Adipose tissue (tissue), 3 donors: ENCODE results near the gene SAFB2. TPM values are rescaled to one million over a fixed set of nuclear protein-coding genes. Genes with fewer than 3 reads are reported as not detected.
A peak's percentile ranks its signal among the peaks of the same experiment; 100 is the strongest.

Experiments used
- H3K27ac ChIP-seq: one replicate; pipeline ENCODE4 v1.5.1; 2013; ENCODE audit warnings: low read depth, low read length
- WGBS, 3 donors: extraction: QIAGEN DNeasy Blood & Tissue Kit; methylation state at CpG; one replicate each; pipeline ENCODE4 v1.1.7; 2013; 5-methylcytosine and 5-hydroxymethylcytosine counted together
- polyA plus RNA-seq, 3 donors: library from polyadenylated mRNA; stranded (reverse); fragments of 200-250 nt; gene quantifications; one replicate each; pipeline ENCODE4 v1.2.3, GENCODE V29; 2013
- donor health status: healthy with polysubstance abuse.
- donor health status: Bipolar disorder and iron deficiency.
- donor health status: healthy.

The SAFB2 gene
- polyA plus RNA-seq = 10 to 100 TPM; 35.0 to 48.0 (median 35.4) TPM

DNA sequence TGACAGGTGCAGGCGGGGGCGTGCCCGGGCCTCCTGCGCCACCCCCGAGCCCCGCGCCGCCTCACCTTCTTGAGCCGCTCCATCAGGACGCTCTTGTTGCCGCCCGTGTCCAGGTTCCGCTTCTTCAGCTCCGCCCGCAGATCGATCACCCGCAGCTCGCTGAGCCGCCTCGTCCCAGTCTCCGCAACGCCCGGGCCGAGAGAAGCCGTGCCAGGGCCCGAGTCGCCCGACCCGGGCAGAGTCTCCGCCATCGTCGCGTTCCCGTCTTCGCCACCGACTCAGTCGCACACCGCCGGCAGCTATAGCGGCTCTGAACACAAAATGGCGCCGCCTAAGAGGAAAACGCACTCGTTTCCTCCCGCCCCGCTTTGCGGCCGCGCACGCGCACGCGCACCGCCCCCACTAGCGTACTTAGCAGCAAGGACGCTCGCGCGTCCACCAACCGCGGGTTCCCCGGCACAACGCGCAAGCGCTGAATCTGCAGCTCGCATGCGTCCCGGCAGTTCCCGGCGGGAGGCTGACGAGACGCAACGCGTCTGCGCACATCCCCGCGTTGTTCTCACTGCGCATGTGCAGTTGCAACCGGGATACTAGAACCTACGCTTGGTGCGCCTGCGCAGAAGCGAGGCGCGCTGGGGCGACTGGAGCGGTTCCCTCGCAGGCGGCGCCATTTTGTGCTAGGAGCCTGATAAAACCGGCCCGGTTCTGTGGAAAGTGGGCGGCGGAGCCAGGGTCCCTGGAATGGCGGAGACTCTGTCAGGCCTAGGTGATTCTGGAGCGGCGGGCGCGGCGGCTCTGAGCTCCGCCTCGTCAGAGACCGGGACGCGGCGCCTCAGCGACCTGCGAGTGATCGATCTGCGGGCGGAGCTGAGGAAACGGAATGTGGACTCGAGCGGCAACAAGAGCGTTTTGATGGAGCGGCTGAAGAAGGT is at the start of gene SAFB2, which contains the start of gene SAFB:
Gene SAFB2, minus strand, starts transcription at position 312 of the 932 bp plus-strand sequence. Its CDS starts 61 bp downstream, at position 251.
Gene SAFB, plus strand, starts transcription at position 619 of the 932 bp plus-strand sequence. Its CDS starts 123 bp downstream, at position 742.
- peak within 1 kb of the TSS; percentile 86 for H3K27ac ChIP-seq
- WGBS, 3 donors = 0 to 1% (median 0%) methylated on average over 101 to 116 of the region's 116 CpGs

DNA sequence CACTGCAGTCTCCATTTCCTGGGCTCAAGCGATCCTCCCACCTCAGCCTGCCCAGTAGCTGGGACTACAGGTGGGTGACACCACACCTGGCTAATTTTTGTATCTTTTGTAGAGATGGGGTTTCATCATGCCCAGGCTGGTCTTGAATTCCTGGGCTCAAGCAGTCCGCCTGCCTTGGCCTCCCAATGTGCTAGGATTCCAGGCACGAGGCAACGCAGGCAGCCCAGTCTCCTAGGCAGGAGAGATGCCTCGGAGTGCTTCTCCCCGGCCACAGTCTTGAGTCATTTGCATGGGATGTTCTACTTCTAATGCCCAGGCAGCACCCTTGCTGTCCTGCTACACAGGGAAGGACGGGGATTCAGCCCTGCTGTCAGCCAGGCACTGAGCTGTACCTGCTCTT is 49.0 kb upstream of the SAFB2 start:
- H3K27ac ChIP-seq = no peak overlapping the region
- WGBS, 3 donors = 94 to 97% (median 95%) methylated on average over 7 of the region's 7 CpGs

DNA sequence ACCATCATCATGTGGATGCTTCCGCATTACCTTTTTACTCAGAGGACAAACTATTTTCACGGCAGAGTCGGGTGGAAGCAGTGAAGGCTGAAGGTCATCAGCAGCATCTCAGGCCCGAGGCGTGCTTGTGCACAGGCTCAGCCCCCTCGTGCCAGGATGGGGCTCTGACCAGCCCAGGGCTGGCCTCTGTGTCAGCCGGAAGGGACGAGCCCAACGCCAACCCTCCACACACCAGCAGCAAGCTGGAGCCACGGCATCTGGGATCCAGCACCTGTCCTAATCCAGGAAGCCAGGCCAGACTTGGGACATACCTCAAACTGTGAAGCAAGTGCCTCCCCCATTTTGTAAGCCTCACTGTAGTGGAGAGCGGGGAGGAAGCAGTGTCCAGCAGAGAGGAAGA is 46.6 kb upstream of the SAFB2 start:
- 68 to 86% (median 76%) methylated on average over 11 of the region's 11 CpGs for WGBS, 3 donors

DNA sequence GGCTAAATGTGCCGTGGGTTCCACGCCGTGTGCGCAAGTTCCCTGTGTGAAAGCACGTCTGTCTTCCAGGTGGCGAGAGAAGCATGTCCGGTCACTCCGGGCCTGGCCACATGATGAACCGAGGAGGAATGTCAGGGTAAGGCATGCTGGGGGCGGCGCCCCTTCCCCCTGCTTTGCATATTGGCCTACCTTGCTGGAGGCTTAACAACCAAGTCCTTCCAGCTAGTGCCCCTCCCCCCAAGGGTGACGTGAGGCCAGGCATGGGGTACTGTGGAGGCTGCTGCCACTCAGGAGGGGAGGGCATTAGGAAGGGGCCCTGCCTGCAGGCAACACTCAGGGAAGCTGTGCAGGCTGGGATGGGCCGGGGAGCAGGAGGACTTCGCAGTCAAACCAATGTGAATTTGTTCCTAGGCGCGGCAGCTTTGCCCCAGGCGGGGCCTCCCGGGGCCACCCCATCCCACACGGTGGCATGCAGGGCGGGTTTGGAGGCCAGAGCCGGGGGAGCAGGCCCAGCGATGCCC is 45.2 kb upstream of the SAFB2 start:
- WGBS, 3 donors = 85 to 90% (median 88%) methylated on average over 22 of the region's 22 CpGs
- no peak overlapping the region for H3K27ac ChIP-seq

More for the DNA sequence above, 46.6 kb upstream of the SAFB2 start:
- no peak overlapping the region for H3K27ac ChIP-seq

DNA sequence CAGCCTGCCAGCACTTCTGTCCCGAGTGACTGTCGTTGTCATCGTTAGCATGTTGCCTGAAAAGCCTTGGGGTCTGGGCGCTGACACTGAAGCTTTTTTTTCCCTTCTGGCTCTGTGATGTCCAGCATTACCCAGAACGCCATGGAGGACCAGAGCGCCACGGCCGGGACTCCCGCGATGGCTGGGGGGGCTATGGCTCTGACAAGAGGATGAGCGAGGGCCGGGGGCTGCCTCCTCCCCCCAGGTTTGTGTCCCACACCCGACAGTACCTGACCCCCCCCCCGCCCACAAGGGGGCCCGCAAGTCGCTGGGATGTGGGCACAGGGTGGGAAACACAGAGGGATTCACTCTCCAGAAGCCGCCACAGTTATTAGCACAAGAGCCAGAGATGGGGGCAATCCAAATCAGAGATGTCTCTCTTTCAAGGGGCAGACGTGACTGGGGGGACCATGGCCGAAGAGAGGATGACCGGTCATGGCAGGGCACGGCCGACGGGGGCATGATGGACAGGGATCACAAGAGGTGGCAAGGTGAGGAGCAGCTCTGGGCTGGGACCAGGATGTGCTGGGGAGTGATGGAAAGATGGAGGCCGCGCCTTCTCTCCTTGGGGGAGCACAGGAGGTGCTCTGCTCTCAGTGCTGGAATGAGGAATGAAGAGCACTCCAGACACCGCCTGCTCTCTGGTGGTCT is 44.5 kb upstream of the SAFB2 start:
- WGBS, 3 donors = 88 to 93% (median 90%) methylated on average over 26 of the region's 26 CpGs

DNA sequence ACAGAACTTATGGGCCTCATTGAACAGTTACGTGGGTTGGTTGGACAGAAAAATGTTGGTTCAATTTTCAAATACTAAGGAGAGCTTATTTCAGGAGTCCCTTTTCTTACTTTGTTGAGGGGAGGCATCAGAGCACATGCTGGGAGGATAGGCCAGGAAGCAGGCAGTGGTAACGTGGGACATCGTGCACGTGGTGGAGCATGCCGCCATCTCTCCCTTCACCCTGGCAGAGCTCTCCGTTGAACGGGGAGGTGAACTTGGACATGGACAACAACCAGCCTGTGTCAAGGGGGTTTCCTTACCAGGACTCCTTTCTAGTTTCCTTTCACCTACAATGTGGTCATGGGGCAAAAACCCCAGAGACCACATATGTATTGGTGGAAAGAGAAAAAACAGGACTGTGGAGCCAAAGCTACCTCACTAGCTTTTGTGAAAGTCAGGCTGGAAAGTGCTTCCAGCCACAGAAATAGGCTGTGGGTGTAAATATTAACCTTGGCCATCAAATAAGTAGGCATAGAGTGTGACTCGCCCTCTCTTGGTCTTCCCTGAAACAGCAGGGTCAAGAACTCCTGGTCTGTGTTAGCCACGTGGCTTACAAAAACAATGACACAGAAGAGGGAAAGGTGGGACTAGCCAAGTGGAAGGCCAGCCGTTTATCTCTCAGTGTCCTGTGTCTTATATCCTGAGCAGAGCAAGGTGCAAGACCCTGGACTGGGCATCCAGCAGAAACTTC is 43.4 kb upstream of the SAFB2 start:
- WGBS, 3 donors = 66 to 82% (median 82%) methylated on average over 10 of the region's 10 CpGs
- H3K27ac ChIP-seq = no peak overlapping the region

More for the DNA sequence above, 44.5 kb upstream of the SAFB2 start:
- no peak overlapping the region for H3K27ac ChIP-seq

DNA sequence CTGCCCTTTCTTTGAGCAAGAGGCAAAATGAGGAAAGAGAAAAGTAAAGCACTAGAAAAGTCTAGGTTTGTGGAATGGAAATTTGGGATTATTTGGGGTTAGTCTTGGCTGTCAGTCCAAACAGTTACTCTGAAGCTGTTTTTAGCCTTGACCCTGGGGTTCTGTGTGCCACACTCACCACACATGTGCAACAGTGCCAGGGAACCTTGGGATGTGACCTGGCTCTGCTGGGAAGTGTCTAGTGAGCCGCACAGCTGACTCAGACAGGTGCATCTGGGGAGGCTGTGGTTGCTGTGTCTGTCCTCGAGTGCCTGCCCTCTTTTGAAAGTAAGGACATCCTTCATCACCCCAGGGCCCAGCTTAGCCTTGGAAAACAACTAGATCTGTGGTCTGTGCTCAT is 41.9 kb upstream of the SAFB2 start:
- WGBS, 3 donors = 89 to 95% (median 92%) methylated on average over 2 of the region's 2 CpGs
- no peak overlapping the region for H3K27ac ChIP-seq

DNA sequence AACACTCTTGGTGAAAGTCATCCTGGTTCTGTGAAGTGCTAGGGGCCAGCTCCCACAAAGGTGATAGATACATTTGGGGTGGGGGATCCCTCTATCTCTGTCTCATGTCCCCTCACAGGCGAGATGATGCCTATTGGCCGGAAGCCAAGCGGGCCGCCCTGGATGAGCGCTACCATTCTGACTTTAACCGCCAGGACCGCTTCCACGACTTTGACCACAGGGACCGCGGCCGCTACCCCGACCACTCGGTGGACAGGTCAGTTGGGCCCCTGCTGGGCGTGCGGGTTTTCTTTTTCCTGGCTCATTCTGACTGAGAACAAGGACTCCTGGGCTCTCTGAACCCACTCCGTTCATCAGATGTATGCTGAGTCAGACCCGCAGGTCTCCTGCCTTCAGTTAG is 41.3 kb upstream of the SAFB2 start:
- H3K27ac ChIP-seq = no peak overlapping the region

DNA sequence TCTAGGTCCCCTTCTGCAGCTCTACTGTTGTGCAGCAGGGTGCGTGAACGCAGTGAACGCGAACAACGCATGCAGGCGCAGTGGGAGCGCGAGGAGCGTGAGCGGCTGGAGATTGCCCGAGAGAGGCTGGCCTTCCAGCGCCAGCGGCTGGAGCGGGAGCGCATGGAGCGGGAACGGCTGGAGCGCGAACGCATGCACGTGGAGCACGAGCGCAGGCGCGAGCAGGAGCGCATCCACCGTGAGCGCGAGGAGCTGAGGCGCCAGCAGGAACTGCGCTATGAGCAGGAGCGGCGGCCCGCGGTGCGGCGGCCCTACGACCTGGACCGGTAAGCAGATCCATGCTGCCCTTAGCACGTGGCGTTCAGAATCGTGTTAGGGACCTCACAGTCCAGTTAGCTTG is 38.9 kb upstream of the SAFB2 start:
- 97 to 99% (median 98%) methylated on average over 42 of the region's 42 CpGs for WGBS, 3 donors
- no peak overlapping the region for H3K27ac ChIP-seq

More for the DNA sequence above, 41.3 kb upstream of the SAFB2 start:
- WGBS, 3 donors = 94 to 97% (median 94%) methylated on average over 15 to 17 of the region's 17 CpGs

DNA sequence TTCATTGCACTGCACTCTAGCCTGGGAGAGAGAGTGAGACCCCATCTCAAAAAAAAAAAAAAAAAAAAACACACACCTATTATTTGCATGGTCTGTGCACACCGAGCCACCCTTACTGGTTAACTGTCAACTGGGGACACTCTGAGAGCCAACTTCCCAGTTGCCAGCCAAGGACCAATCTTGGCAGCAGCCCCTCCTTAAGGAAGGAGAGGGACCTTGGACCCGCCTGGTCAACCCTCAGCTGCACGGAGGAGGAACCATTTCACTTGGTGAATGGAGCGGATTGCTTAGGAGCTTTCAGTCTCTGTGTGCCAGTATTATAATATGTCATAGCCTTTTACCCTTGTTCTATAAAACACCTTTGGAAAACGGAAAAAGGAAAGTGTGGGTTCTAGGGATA is 32.8 kb upstream of the SAFB2 start:
- 46 to 81% (median 73%) methylated on average over 5 of the region's 5 CpGs for WGBS, 3 donors
- no peak overlapping the region for H3K27ac ChIP-seq

DNA sequence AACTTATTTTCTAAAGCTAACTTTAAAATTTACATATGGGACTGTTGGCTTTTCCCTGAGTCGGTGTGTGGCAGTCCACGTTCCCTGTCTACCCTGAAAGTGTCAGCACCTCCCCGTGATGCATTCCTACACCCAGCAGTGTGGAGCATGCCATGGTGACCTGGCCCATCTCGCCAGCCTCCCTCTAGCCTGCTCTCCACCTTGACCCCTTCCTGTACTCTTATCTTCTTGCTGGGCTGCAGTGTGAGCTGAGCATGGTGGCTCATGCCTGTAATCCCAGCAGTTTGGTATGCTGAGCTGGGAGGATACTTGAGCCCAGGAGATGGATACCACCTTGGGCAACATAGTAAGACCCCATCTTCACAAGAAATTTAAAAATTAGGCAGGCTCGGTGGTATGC is 32.4 kb upstream of the SAFB2 start:
- WGBS, 3 donors = 82 to 96% (median 94%) methylated on average over 5 of the region's 5 CpGs
- H3K27ac ChIP-seq = no peak overlapping the region

DNA sequence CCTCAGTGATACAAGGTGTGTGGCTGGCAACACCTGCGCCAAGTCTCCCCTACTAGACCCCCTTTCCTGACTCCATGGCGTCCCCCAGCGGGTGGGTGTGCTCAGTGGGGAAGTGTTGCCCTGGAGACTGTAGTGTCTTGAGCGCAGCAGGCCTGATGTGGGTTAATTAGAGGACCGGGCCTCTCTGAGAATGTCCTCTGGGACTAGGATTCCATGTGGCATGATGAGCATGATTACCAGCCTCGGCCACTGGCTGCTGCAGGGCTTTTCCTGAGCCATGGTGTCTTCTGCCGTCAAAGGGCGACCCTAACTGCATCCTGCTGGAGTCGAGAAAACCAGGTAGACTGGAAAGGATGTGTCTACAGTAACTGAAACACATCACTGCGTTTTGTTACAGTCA is 29.7 kb upstream of the SAFB2 start:
- H3K27ac ChIP-seq = no peak overlapping the region
- 87 to 91% (median 90%) methylated on average over 10 of the region's 10 CpGs for WGBS, 3 donors

DNA sequence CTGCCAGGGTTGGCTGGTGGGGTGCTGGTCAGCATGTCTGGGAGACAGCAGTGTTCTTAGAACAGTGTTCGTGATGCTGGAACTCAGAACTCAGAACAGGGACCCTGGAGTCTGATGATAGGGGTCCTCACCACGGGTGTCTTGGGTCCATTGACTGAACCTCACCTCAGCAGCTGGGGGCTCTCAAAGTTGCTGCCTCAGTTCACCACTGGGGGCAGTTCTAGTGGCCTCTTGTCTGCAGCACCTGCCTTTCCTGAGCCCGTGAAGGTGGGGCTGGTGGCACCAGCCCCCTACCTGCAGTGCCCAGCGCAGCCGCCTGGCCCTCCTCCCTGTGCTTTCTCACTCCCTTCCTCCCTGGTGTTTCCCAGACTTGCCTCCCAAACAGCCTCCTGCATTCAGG is 28.8 kb upstream of the SAFB2 start:
- 94 to 97% (median 95%) methylated on average over 5 of the region's 5 CpGs for WGBS, 3 donors
- H3K27ac ChIP-seq = no peak overlapping the region

DNA sequence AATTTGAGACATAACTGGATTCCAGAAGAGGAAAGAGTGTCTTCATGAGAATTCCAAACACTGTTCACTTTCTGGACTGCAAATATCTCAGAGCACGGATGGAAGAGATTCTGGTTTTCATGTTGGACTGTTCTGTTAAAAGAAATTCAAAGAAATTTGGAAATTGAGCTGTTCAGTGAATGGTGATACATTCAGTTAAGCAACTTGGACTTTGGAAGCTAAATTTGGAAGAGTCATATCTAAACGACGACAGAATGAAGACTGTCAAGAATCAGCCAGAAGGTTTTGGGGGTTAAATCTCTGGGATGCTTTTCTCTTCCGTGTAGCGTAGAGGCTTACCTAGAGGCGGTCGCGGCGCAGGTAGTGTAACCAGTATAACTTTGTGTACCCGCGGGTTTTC is 25.9 kb upstream of the SAFB2 start:
- no peak overlapping the region for H3K27ac ChIP-seq
- WGBS, 3 donors = 90 to 94% (median 93%) methylated on average over 9 to 11 of the region's 11 CpGs

DNA sequence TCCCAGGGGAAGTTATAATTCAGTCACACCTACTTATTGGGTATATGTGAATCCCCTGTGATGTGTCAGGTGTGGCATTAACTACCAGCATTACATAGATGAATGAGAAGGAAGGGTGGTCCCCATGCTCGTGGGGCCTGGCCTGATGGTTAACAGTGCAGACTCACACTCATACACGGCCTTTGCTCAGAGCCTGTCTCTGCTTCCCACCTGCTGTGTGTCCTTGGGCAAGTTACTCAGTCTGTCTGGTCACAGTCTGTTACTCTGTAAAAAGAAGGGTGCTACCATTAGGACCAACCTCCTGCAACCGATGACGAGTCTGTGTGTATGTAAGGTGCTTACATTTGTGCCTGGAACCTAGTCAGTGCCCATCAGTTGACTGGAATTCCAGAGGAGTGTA is 24.1 kb upstream of the SAFB2 start:
- 91 to 95% (median 92%) methylated on average over 4 of the region's 4 CpGs for WGBS, 3 donors

DNA sequence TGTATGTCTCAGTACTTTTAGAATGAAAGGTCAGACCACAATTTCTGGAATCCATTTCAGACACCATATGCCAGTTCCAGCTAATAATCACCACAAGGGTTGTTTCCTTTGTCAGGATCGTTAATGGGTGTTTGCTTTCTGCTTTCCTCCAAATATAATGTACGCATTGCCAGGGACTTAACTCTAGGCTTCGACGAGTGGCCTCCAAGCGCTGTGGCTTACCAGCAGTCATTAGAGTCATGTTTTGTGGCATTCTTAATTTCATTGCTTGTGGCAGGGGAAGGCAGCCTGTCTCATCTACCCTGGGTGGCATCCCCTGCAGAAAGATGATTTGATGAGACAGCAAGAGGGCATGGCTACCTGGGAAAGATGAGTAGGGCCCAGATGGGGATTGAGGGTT is 22.8 kb upstream of the SAFB2 start:
- WGBS, 3 donors = 65 to 89% (median 87%) methylated on average over 5 of the region's 5 CpGs

More for the DNA sequence above, 24.1 kb upstream of the SAFB2 start:
- H3K27ac ChIP-seq = no peak overlapping the region

DNA sequence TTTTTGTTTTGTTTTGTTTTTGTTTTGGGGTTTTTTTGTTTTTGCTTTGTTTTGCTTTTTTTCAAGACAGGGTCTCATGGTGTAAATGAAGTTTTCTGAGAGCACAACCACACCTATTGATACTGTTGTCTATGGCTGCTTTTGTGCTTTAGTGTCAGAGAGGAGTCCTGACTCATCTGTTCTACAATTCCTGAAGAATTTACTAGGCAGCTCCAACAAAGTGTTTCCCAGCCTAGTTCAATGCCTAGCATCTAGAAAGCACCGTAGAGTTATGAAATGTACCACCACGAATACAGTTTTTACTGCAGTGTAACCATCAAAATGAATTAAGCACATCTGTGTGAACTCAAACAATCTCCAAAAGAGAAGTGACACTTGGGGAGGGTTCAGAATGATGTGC is 21.5 kb upstream of the SAFB2 start:
- WGBS, 3 donors = 87 to 89% (median 89%) methylated on average over 2 of the region's 2 CpGs
- no peak overlapping the region for H3K27ac ChIP-seq

More for the DNA sequence above, 22.8 kb upstream of the SAFB2 start:
- no peak overlapping the region for H3K27ac ChIP-seq

DNA sequence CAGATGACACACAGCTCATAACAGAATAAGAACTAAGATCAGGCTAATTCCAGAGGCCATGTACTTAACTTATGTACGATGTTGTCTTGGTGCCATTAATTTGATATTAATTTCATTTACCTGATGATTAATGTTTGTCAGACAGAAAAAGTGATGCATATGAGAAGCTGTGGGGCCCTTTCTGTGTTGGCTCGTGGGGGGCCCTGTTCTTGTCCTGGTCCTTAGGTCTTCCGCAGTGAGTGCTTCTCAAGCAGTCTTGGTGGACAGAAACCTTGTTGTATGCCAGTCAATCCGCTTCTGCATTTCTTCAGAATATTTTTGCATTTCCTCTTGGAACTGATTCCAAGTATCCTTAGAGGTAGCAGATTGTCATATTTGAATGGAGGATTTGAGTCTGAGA is 20.5 kb upstream of the SAFB2 start:
- WGBS, 3 donors = 79 to 91% (median 90%) methylated on average over 4 of the region's 4 CpGs
- no peak overlapping the region for H3K27ac ChIP-seq
